H54 (cell line): ENCODE measurements around the gene KRT34.
"Not testable (repeated sequence)": the region's sequence is repeated elsewhere in the genome, so short reads cannot be mapped to it uniquely, and the experiment has no call there.

Experiments used
- DNase-seq: peaks from one replicate; pipeline ENCODE4 v3.0.0; 2011; ENCODE audit warnings: low spot score, mixed read lengths; ENCODE audit not compliant: insufficient read length
- FAIRE-seq: peaks from 3 replicates; lab custom pipeline; 2011; peaks lifted over from hg19 to GRCh38; lab: Jason Lieb, UNC
- POLR2A ChIP-seq: IDR thresholded peaks from 2 replicates; pipeline ENCODE4 v1.6.1; 2011; ENCODE audit warnings: low read depth, mild to moderate bottlenecking, low read length

Gene KRT34

DNA sequence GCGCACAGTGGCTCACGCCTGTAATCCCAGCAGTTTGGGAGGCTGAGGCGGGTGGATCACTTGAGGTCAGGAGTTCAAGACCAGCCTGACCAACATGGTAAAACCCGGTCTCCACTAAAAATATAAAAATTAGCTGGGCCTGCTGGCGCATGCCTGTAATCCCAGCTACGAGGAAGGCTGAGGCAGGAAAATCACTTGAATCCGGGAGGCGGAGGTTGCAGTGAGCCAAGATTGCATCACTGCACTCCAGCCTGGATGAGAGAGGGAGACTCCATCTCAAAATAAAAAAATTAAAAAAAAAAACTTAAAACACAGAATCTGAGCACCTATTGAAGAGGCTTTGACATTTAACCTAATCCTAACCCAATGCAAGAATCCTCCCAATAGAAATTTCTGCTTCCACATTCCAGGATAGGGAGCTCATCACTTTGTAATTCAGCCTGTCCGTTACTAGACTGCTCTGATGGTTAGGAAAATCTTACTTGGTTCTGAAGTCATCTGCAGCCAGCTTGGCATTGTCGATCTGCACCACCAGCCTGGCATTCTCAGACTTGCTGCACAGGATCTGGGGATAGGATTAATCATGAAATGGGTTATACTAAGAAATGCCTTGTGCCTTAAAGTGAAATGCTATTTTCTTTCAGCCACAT is 14.6 kb downstream of the KRT34 start:
- FAIRE-seq (peak; percentile 33), DNase-seq (peak; percentile 76)
- TF ChIP-seq POLR2A = no peak

DNA sequence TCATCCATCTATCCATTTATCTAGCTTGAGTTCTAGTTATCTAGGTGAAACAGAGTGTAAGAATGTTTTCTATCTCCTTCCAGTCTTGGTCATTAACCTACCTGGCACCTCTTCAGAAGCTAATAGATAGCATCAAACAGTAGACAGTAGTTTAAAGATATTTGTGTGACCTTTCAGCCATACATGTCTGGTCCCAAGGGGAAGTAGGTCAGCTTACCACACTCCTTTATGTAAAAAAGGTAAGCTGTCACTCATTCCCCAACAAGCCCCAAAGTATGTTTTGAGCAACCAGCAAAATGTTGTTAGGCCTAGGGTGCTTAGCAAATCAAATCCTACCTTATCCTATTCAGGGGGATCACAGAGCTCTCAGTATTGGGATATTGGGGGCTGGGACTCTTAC is 16.0 kb downstream of the KRT34 start:
- DNase-seq = no peak
- FAIRE-seq = no peak
- no peak for TF ChIP-seq POLR2A

DNA sequence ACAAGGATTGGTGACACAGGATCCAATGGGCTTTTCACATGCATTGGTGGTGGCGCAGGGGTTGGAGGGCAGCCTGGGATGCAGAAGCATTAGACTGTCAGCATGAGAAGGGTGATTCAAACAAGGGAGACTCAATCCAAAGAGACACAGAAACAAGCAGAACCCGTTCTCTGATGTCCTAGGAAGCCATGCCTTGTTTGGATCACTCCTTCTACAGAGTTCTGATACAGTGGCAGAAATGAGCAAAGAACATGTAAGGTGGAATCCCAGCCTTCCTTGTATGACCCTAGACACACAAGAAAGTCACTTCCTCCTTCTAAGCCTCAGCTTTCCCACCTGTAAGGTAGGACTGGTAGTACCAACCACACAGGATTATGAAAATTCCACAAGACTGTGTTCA is 18.2 kb downstream of the KRT34 start:
- no peak for TF ChIP-seq POLR2A
- DNase-seq = no peak
- FAIRE-seq = no peak

DNA sequence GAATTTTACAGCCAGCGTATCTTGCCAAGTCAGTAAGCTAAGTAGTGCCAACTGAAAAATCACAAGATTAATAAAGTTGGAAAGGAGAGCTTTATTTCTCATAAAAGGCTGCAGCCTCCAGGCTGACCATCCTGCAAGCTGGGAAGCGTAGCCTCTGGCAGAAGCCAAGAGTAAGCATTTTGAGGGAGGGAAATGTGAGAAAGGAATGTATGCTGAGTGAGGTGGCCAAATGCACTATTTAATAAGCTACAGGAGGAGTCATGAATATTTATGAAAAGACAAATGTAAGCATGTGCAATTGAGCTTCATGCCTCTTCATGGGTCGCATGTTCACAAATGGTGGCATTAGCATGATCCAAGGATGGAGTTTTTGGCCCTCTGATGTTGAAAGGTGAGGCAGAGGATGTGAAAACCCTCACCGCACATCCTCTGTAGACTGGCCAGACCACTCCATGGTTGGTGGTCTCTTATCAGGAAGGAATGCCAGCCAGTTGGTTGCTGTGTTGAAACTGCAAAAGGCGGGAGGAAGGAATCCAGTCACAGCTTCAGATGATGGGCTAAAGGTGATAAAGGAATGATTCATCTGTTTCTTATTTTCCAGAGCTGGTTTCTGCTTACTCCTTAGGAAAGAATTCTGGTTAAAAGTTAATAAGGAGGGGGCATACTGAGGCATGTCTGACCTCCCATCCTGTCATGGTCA is 21.7 kb downstream of the KRT34 start:
- no peak for FAIRE-seq
- no peak for DNase-seq
- no peak for TF ChIP-seq POLR2A

DNA sequence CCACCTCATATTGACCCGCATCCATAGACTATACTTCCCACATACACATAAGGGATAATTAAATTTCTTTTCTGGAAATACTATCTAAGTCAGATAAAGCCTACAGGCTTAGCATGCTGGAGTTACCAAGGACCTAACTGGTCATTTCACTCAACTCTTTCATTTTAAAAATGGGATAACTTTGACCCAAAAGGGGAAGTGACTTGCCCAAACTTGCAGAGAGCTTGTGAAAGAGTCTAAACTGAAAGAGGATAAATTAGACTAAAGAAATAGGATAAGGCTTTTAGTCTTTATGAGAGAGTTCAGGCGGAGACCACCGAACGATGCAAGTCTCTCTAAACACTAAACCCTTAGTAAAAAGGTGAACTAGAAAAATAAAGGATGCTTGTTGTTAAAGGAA is 27.6 kb downstream of the KRT34 start:
- no peak for DNase-seq
- FAIRE-seq = no peak
- no peak for TF ChIP-seq POLR2A

DNA sequence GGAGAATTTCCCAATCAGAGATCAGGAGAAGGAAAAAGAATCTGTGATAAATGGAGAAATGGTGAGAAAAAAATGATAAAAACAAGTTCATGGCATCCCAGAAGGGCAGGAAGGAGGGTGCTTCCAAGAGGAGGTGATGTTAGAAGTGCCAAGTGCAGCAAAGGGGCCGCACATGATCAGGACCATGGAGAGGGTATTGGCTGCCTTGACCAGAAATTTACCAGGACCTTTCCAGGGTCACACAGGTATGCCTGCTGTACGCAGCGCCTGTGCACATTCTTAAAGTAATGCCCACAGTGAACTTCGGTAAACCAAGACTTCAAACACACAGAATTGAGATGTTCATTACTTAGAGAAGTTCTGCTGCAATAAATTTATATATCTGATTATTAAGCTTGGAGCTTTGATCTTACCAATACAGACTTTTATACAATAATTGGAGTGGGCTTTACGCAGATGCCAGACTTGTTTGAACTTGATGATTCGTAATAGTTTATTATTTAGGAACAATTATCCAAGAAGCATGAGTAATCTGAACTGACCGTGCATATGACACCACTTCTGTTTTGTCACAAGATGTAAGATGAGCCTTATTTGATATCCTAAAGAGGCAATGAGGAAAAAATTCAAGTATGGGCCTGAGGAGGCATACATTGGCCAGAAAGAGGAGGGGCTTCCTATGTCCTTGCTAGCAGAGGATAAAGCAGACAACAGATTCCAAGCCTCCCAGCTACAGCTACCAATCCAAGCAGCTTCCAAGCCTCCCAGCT is 29.3 kb downstream of the KRT34 start:
- DNase-seq = no peak
- TF ChIP-seq POLR2A = no peak
- no peak for FAIRE-seq

DNA sequence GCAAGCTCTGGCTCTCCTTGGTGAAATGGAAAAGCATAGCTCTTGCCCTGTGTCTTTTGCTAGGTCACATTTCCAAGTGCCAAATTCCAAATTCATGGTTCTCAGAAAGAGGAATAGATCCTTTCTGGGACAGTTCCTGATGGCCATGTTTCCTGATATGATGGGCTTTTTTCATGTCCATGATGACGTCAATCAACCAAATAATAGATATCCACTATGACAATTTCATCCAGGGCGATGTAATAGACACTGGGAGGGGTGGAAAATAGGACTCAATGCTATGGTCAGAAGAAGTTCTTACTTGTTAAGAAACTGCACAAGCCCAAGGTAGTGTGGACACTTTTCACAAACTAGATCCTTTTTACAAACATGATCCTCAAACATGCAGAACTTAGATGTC is 30.9 kb downstream of the KRT34 start:
- FAIRE-seq (no peak), DNase-seq (no peak)
- no peak for TF ChIP-seq POLR2A

DNA sequence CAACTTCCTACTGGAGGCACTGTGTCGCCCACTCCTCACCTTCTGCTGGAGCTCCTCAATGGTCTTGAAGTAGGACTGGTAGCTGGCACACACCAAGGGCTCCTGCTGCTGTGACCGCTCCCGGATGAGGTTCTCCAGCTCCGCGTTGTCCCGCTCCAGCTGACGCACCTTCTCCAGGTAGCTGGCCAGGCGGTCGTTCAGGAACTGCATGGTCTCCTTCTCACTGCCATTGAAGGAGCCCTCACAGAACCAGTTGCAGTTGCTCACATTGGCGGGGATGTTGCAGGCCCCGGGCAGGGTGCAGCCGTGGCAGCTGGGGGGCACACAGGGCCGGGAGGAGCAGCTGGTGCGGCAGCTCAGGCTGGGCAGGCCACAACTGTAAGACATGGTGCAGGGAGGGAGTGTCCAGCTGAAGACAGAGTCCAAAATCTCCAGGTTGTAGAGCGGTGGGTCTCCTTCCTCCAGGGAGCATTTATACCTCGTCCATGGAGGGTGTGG is 31.7 kb downstream of the KRT34 start, which contains the start of gene KRT33A:
Gene KRT33A, minus strand, starts transcription at position 448 of the 498 bp plus-strand sequence. Its CDS starts 61 bp downstream, at position 387.
- DNase-seq, FAIRE-seq: not testable (repeated sequence)

DNA sequence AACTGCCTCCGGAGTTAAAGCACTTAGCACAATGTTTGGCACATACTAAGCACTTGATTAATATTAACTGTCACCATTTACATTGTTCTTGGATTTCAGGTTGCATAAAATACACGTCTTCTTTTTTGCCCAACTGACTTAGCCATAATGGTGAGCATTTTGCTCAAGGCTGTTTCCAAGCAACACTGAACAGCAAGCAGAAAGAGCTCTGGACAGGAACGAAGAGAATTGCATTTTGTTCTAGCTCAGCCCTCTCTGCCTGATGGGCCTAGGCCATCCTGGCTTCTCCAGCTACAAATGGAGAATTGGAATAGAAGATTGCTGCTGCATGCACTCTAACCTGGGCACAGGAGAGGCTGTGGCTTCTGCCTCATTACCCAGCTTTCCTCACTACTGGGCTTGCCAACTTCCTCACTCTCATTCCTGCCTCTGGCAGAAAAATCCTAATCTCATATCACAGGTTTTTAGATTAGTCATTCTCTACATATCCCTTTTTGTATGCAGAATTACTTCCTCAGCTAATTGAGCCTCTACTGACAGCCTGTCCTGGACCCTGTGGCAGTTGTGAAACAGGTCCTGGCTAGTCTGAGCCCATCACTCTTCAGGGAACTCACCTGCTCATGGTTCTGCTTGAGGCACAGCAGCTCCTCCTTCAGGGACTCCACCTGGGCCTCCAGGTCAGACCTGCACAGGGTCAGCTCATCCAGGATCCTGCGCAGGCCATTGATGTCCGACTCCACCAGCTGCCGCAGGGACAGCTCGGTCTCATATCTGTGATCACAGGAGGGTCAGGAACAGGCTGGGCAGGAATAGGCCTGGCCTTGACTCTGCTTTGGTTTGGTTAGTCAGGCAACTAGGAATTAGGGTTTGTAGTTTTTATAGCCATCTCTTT is 34.0 kb downstream of the KRT34 start:
- FAIRE-seq = no peak
- DNase-seq = no peak
- no peak for TF ChIP-seq POLR2A

DNA sequence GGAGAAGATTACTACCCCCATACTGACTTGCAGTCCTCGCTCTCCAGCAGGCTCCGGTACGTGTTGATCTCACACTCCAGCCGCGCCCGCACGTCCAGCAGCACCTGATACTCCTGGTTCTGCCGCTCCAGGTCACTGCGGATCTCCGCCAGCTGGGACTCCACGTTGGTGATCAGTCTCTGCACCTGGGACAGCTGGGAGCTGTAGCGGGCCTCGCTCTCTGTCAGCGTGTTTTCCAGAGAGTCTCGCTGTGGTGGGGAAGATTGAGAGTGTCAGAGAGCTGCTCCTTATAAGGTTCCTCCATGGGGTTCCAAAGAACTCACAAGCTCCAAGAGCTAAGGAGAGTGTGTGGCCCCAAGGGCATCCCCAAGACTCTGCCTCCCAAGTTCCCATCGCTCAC is 35.7 kb downstream of the KRT34 start:
- FAIRE-seq = not testable (repeated sequence)

DNA sequence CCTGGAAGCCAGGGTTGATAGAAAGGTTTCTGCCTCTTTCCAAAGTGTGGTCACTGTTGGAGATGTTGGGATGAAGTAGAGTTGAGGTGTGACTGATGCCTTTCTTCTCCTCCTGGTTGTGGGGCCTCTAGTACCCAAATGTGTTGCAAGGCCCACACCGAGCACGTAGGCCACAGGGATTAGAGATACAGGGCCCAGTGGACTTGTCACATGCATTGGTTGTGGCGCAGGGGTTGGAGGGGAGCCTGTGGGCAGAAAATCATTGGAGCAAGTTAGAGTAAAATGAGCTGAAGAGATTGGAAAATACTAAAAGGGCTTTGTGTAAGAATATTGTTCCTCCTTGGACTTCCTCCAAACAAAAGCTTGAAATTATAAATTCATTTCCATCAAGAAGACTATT is 36.1 kb downstream of the KRT34 start:
- TF ChIP-seq POLR2A = no peak
- FAIRE-seq = no peak

More for the DNA sequence above, 35.7 kb downstream of the KRT34 start:
- DNase-seq = not testable (repeated sequence)

DNA sequence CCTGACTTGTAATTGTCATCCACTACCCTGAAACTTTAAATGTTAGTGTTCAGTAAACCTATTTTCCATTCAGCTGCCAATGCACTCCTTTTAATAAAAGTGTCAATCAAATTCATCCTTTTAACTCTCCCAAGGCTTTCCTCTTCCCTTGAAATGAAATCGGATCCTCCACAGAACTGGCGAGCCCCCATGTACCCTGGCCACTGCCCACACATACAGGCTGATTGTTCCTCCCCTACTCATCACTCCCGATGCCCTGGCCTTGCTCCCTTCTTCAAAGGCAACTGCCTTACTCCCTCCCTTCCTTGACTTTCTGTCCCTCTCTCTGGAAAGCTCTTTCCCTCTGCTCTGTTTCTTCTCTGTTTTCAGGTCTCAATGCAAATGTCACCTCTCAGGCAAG is 39.1 kb downstream of the KRT34 start:
- no peak for TF ChIP-seq POLR2A
- FAIRE-seq (no peak), DNase-seq (no peak)

More for the DNA sequence above, 36.1 kb downstream of the KRT34 start:
- no peak for DNase-seq

DNA sequence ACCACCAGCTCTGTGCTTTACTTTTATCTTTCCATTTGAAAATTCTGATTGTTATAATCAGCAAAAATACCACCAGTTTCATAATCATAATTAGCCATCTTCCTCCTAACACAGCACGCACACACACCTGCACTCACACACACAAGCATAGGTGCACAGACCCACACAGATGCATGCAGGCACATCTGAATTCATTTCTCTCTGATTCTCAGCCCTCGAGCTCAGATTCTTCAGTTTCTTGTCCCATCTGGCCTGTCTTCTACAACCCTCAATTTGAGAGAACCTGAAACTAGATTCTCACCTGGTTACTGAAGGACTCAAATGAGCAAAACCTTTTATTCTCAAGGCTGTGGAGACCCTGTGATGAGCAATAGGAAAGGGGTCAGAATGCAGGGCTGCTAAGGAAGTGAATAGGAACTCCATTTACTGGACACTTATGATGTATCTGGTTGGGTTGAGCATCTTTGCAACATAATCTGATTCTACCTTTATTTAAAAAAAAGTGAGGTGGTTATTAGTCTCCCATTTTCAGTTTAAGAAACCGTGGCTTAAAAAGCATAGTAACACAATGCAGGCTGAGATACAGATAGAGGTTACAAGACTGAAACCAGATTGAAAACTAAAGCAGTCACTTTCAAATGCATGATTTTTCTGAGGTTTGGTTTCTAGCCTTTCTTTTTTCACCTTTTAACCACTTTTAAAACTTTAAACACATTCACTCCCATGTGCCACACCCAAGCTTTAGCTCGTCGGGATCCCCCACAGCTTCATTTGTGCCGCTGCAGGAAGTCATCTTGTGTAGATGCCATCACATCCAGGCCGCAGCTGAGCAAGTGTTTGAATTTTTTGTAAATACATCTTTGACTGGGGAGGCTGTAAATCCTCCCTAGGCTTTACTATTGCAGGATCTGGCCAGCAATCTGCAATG is 40.9 kb downstream of the KRT34 start:
- TF ChIP-seq POLR2A = no peak
- DNase-seq (no peak), FAIRE-seq (no peak)
